GM12878 (cell line): Measurements from ENCODE around the gene MGAT5. TPM values are rescaled to one million over a fixed set of nuclear protein-coding genes. Genes with fewer than 3 reads are reported as not detected.

Experiments
- ATAC-seq: fragments of 200-7000 bp; cut with Tn5 transposase; 3 replicates; pipeline ENCODE4 v1.9.1; 2020; ENCODE audit warnings: mild to moderate bottlenecking, moderate library complexity
- BruUV-seq: library from RNA; stranded (reverse); fragments of 400-500 nt; replicated peaks from 2 replicates; lab custom pipeline; 2021; lab: Mats Ljungman, UMichigan
- CTCF ChIA-PET: fragments of 300-600 bp; sonication (Branson Sonifier 250); formaldehyde crosslinking; extraction: SDS; loops from one replicate; lab custom pipeline; 2021; ENCODE audit warnings: inconsistent platforms; lab: Yijun Ruan, JAX
- POLR2A ChIA-PET: fragments of 350-600 bp; formaldehyde crosslinking; extraction: SDS; loops from one replicate; lab custom pipeline; 2021; ENCODE audit warnings: inconsistent platforms; lab: Charles Lee
- RAD21 ChIA-PET: fragments of 300-600 bp; sonication (Branson Sonifier 250); formaldehyde crosslinking; loops from one replicate; lab custom pipeline; 2023; ENCODE audit warnings: antibody characterized with exemption; ENCODE audit not compliant: unreplicated experiment; lab: Charles Lee
- SMC1A ChIA-PET: fragments of 300-600 bp; sonication (Branson Sonifier 250); formaldehyde crosslinking; loops from one replicate; lab custom pipeline; 2023; ENCODE audit not compliant: unreplicated experiment, uncharacterized antibody; lab: Charles Lee
- DNase-seq: peaks from one replicate; pipeline ENCODE4 v3.0.0-alpha.2; 2011; ENCODE audit warnings: low read depth, low spot score
- FAIRE-seq: peaks from 3 replicates; lab custom pipeline; 2011; peaks lifted over from hg19 to GRCh38; lab: Jason Lieb, UNC
- H2AFZ ChIP-seq: 2 replicates; pipeline ENCODE4 v1.6.0; 2011; ENCODE audit warnings: low read depth, low read length, control low read depth; ENCODE audit not compliant: control insufficient read depth
- H3K27ac ChIP-seq: 2 replicates; pipeline ENCODE4 v1.5.1; 2011; ENCODE audit warnings: control low read depth; ENCODE audit not compliant: control insufficient read depth, insufficient read depth
- H3K27me3 ChIP-seq, 2 experiments: replicated peaks in 1 of 2; 2 replicates each; pipeline versions ENCODE4 v1.6.0 to v1.6.1; 2011; ENCODE audit warnings: low read length in 1 of 2; ENCODE audit not compliant: control insufficient read depth in 2 of 2, insufficient read depth in 2 of 2
- H3K36me3 ChIP-seq, 2 experiments: 2 replicates each; pipeline ENCODE4 v1.5.1; 2011; ENCODE audit warnings: low read length in 1 of 2; ENCODE audit not compliant: control insufficient read depth in 2 of 2, insufficient read depth in 2 of 2
- H3K4me1 ChIP-seq: 2 replicates; pipeline ENCODE4 v1.6.1; 2011; ENCODE audit warnings: mild to moderate bottlenecking, low read length, moderate library complexity, mixed read lengths; ENCODE audit not compliant: control insufficient read depth, insufficient read depth
- H3K4me2 ChIP-seq: 2 replicates; pipeline ENCODE4 v1.6.0; 2011; ENCODE audit warnings: control low read depth; ENCODE audit not compliant: control insufficient read depth, insufficient read depth
- H3K4me3 ChIP-seq: fragments of 200-600 bp; sonication (generic); 2 replicates; pipeline ENCODE4 v1.5.1; 2016
- H3K79me2 ChIP-seq: 2 replicates; pipeline ENCODE4 v1.6.0; 2011; ENCODE audit warnings: low read length; ENCODE audit not compliant: control insufficient read depth, insufficient read depth
- H3K9ac ChIP-seq: 2 replicates; pipeline ENCODE4 v1.8.0; 2011; ENCODE audit warnings: low read length, control low read depth, mixed read lengths; ENCODE audit not compliant: control insufficient read depth, insufficient read depth
- H3K9me3 ChIP-seq: replicated peaks from 3 replicates; pipeline ENCODE4 v1.5.1; 2011; ENCODE audit warnings: mild to moderate bottlenecking, low read length; ENCODE audit not compliant: control insufficient read depth, insufficient read depth
- H4K20me1 ChIP-seq: 2 replicates; pipeline ENCODE4 v1.6.0; 2011; ENCODE audit not compliant: control insufficient read depth, insufficient read depth
- EGR1 ChIP-seq, 2 experiments: IDR thresholded peaks; 1 replicate in 1 of 2; 2 replicates in 1 of 2; pipeline ENCODE4 v1.6.1; 2011 to 2012; ENCODE audit warnings: low read depth in 2 of 2, low read length in 2 of 2, borderline replicate concordance in 1 of 2, mild to moderate bottlenecking in 1 of 2, moderate library complexity in 1 of 2
- EP300 ChIP-seq, 2 experiments: fragments of 150-350 bp in 1 of 2; IDR thresholded peaks; 2 replicates each; pipeline ENCODE4 v1.6.1; 2011 to 2012; ENCODE audit warnings: low read depth in 2 of 2, low read length in 2 of 2, borderline replicate concordance in 1 of 2, improper control_type of control experiment in 1 of 2, inconsistent platforms in 1 of 2; ENCODE audit not compliant: control insufficient read depth in 1 of 2
- NFXL1 ChIP-seq: fragments of 450-650 bp; IDR thresholded peaks from 2 replicates; pipeline ENCODE4 v1.6.1; 2017; ENCODE audit warnings: antibody characterized with exemption, mild to moderate bottlenecking, borderline replicate concordance
- SMARCA5 ChIP-seq: fragments of 450-650 bp; IDR thresholded peaks from 2 replicates; pipeline ENCODE4 v1.6.1; 2017; ENCODE audit warnings: mild to moderate bottlenecking
- SREBF1 ChIP-seq: IDR thresholded peaks from 2 replicates; pipeline ENCODE4 v1.6.1; 2012; ENCODE audit warnings: mild to moderate bottlenecking, low read length
- YBX1 ChIP-seq: fragments of 450-650 bp; IDR thresholded peaks from 2 replicates; pipeline ENCODE4 v1.6.1; 2016; ENCODE audit warnings: antibody characterized with exemption
- WGBS: methylation state at CpG from one replicate; pipeline ENCODE4 v1.1.6; 2016; ENCODE audit warnings: low lambda C conversion rate; ENCODE audit not compliant: insufficient replicate concordance, insufficient coverage; ENCODE audit errors: missing lambda C conversion rate; 5-methylcytosine and 5-hydroxymethylcytosine counted together
- in situ Hi-C: fragments of 300-500 bp; cut with MboI; formaldehyde crosslinking; loops from 9 replicates; pipeline ENCODE4 v1.14.3; 2018; ENCODE audit warnings: mixed read lengths
- intact Hi-C: fragments of 100-400 bp; cut with micrococcal nuclease; formaldehyde crosslinking; loops from one replicate; pipeline ENCODE4 v1.14.2; 2022; ENCODE audit not compliant: unreplicated experiment
- polyA plus RNA-seq, 11 experiments: library from polyadenylated mRNA; depleted of rRNA in 4 of 11; unstranded in 6 of 11; stranded (reverse) in 5 of 11; fragments of >200 nt; fragmentation: Nextera tagmentation in 4 of 11; fragmentation: Illumina TruSeq in 1 of 11; extraction: Ambion mirVana in 4 of 11; extraction: Trizol in 1 of 11; gene quantifications; 1 replicate in 1 of 11; 2 replicates in 10 of 11; pipeline versions ENCODE4 v1.2.1 to v1.2.3, GENCODE V29; 2011 to 2016; ENCODE audit warnings: inconsistent platforms in 2 of 11, missing spikeins in 2 of 11, low read depth in 1 of 11
- total RNA-seq, 4 experiments: library from RNA; depleted of rRNA in 3 of 4; stranded (reverse); fragments of >200 nt in 3 of 4; fragmentation: Illumina TruSeq in 1 of 4; extraction: Trizol in 1 of 4; gene quantifications; 2 replicates each; pipeline versions ENCODE4 v1.2.1 to v1.2.3, GENCODE V29; 2013 to 2021
- TF ChIP-seq, protein P1 (sequence below): IDR thresholded peaks from 2 replicates; pipeline ENCODE4 v1.6.1; 2011; ENCODE audit warnings: borderline replicate concordance, low read depth, mild to moderate bottlenecking, moderate library complexity, low read length; ENCODE audit not compliant: insufficient read depth, poor library complexity, severe bottlenecking
- TF ChIP-seq, protein P2 (sequence below): fragments of 450-650 bp; IDR thresholded peaks from 2 replicates; pipeline ENCODE4 v1.6.1; 2017; ENCODE audit warnings: mild to moderate bottlenecking, moderate library complexity
- TF ChIP-seq, protein P3 (sequence below): IDR thresholded peaks from 2 replicates; pipeline ENCODE4 v1.6.1; 2012; ENCODE audit warnings: mild to moderate bottlenecking, low read depth, low read length

Gene MGAT5
- total and polyA plus RNA-seq, 10 of the 15 experiments (the other 5 are each of a cell fraction or from before 2014, with no cell fraction given), result 4.9 to 104 (median 36.2) TPM

DNA sequence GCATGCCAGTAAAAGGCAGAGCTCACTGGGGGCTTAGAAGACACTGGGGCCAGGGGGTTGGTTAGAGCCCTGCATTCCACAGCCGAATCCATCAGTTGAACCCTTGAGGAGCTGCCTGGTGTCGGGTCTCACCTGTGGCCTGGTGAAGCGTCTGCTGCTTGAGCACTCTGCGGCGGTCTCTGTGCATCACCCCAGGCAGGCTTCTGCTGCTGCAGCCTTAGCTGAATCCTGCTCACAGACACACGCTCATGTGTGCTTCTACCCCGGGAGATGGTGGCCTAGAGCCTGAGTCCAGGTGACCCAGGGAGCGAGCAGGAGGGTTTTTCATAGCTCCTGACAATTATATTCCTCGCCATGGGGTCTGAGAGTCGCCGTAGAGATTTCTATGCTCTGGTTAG is 192.1 kb downstream of the MGAT5 start:
- in situ Hi-C loops (no loop called here), intact Hi-C loops (no loop called here)
- no peaks in the 10 kb centered on the region for H3K79me2 ChIP-seq
- H3K4me2 ChIP-seq, result no peak overlapping the region
- H3K4me1 ChIP-seq, result no peaks in the 10 kb centered on the region
- BruUV-seq, result no TSS peak
- TF ChIP-seq YBX1, result no peak
- TF ChIP-seq, protein P1, sequence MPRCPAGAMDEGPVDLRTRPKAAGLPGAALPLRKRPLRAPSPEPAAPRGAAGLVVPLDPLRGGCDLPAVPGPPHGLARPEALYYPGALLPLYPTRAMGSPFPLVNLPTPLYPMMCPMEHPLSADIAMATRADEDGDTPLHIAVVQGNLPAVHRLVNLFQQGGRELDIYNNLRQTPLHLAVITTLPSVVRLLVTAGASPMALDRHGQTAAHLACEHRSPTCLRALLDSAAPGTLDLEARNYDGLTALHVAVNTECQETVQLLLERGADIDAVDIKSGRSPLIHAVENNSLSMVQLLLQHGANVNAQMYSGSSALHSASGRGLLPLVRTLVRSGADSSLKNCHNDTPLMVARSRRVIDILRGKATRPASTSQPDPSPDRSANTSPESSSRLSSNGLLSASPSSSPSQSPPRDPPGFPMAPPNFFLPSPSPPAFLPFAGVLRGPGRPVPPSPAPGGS, result no peak
- no peak for TF ChIP-seq SREBF1
- no peak for TF ChIP-seq SMARCA5
- TF ChIP-seq EP300 (IDR thresholded peaks at IDR 0.05; ENCODE audit: borderline replicate concordance in 1 of 2, control insufficient read depth in 1 of 2, low read depth in 2 of 2, low read length in 2 of 2), result no peak
- TF ChIP-seq NFXL1, result no peak
- TF ChIP-seq, protein P2, sequence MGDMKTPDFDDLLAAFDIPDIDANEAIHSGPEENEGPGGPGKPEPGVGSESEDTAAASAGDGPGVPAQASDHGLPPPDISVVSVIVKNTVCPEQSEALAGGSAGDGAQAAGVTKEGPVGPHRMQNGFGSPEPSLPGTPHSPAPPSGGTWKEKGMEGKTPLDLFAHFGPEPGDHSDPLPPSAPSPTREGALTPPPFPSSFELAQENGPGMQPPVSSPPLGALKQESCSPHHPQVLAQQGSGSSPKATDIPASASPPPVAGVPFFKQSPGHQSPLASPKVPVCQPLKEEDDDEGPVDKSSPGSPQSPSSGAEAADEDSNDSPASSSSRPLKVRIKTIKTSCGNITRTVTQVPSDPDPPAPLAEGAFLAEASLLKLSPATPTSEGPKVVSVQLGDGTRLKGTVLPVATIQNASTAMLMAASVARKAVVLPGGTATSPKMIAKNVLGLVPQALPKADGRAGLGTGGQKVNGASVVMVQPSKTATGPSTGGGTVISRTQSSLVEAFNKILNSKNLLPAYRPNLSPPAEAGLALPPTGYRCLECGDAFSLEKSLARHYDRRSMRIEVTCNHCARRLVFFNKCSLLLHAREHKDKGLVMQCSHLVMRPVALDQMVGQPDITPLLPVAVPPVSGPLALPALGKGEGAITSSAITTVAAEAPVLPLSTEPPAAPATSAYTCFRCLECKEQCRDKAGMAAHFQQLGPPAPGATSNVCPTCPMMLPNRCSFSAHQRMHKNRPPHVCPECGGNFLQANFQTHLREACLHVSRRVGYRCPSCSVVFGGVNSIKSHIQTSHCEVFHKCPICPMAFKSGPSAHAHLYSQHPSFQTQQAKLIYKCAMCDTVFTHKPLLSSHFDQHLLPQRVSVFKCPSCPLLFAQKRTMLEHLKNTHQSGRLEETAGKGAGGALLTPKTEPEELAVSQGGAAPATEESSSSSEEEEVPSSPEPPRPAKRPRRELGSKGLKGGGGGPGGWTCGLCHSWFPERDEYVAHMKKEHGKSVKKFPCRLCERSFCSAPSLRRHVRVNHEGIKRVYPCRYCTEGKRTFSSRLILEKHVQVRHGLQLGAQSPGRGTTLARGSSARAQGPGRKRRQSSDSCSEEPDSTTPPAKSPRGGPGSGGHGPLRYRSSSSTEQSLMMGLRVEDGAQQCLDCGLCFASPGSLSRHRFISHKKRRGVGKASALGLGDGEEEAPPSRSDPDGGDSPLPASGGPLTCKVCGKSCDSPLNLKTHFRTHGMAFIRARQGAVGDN, result no peak
- TF ChIP-seq, protein P3, sequence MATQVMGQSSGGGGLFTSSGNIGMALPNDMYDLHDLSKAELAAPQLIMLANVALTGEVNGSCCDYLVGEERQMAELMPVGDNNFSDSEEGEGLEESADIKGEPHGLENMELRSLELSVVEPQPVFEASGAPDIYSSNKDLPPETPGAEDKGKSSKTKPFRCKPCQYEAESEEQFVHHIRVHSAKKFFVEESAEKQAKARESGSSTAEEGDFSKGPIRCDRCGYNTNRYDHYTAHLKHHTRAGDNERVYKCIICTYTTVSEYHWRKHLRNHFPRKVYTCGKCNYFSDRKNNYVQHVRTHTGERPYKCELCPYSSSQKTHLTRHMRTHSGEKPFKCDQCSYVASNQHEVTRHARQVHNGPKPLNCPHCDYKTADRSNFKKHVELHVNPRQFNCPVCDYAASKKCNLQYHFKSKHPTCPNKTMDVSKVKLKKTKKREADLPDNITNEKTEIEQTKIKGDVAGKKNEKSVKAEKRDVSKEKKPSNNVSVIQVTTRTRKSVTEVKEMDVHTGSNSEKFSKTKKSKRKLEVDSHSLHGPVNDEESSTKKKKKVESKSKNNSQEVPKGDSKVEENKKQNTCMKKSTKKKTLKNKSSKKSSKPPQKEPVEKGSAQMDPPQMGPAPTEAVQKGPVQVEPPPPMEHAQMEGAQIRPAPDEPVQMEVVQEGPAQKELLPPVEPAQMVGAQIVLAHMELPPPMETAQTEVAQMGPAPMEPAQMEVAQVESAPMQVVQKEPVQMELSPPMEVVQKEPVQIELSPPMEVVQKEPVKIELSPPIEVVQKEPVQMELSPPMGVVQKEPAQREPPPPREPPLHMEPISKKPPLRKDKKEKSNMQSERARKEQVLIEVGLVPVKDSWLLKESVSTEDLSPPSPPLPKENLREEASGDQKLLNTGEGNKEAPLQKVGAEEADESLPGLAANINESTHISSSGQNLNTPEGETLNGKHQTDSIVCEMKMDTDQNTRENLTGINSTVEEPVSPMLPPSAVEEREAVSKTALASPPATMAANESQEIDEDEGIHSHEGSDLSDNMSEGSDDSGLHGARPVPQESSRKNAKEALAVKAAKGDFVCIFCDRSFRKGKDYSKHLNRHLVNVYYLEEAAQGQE, result no peak
- no peak for TF ChIP-seq EGR1 (IDR thresholded peaks at IDR 0.05; ENCODE audit: borderline replicate concordance in 1 of 2, low read depth in 2 of 2, low read length in 2 of 2)
- ChIA-PET SMC1A (interaction anchor here (0.9 kb wide), 1 partner anchor 328 kb away, joined by 4 read pairs; no protein-coding TSS in a partner anchor), CTCF (interaction anchor here (0.6 to 4.0 kb wide), 2 partner anchors 328 to 1191 kb away, joined by 3 to 16 read pairs; no protein-coding TSS in a partner anchor), POLR2A (no interaction called here), RAD21 (no interaction called here)
- no peaks in the 10 kb centered on the region for H3K9me3 ChIP-seq
- no peaks in the 10 kb centered on the region for H3K27me3 ChIP-seq
- no peak overlapping the region for H3K4me3 ChIP-seq
- H2AFZ ChIP-seq, result no peak overlapping the region
- no peak overlapping the region for H3K9ac ChIP-seq
- no peaks in the 10 kb centered on the region for H4K20me1 ChIP-seq
- FAIRE-seq (no peak), DNase-seq (no peak), ATAC-seq (no peak)
- WGBS, result 98% methylated on average over 11 of the region's 11 CpGs
- H3K27ac ChIP-seq, result no peak overlapping the region
- peaks cover 21 to 36% of the 10 kb centered on the region in 2 experiments for H3K36me3 ChIP-seq
